Esophagus (tissue), 2 donors: ENCODE results near the gene AHNAK. TPM values are rescaled to one million over a fixed set of nuclear protein-coding genes. Genes with fewer than 3 reads are reported as not detected.
A peak's percentile ranks its signal among the peaks of the same experiment; 100 is the strongest.

Source experiments
- H3K27ac ChIP-seq, 2 donors: one replicate each; pipeline ENCODE4 v1.5.1; 2013; ENCODE audit warnings: low read depth in 2 of 2, mild to moderate bottlenecking in 2 of 2, inconsistent platforms in 1 of 2, low read length in 1 of 2, moderate library complexity in 1 of 2
- H3K27me3 ChIP-seq, 2 donors: one replicate each; pipeline ENCODE4 v1.6.1; 2013; ENCODE audit warnings: low read length in 2 of 2, control low read depth in 1 of 2, mild to moderate bottlenecking in 1 of 2; ENCODE audit not compliant: insufficient read depth in 2 of 2, control insufficient read depth in 1 of 2
- H3K36me3 ChIP-seq, 2 donors: one replicate each; pipeline ENCODE4 v1.6.1; 2013; ENCODE audit warnings: low read length in 1 of 2; ENCODE audit not compliant: control insufficient read depth in 2 of 2, insufficient read depth in 2 of 2
- H3K4me1 ChIP-seq, 2 donors: one replicate each; pipeline ENCODE4 v1.6.1; 2013; ENCODE audit warnings: low read length in 1 of 2; ENCODE audit not compliant: control insufficient read depth in 2 of 2, insufficient read depth in 2 of 2
- H3K4me3 ChIP-seq, 2 donors: one replicate each; pipeline ENCODE4 v1.5.1; 2013; ENCODE audit warnings: low read length in 2 of 2, mild to moderate bottlenecking in 2 of 2, low read depth in 1 of 2, moderate library complexity in 1 of 2
- H3K9me3 ChIP-seq, 2 donors: one replicate each; pipeline ENCODE4 v1.6.1; 2013; ENCODE audit warnings: mild to moderate bottlenecking in 2 of 2, low read depth in 1 of 2, low read length in 1 of 2, moderate library complexity in 1 of 2; ENCODE audit not compliant: control insufficient read depth in 2 of 2, insufficient read depth in 1 of 2
- WGBS, 2 donors: extraction: QIAGEN DNeasy Blood & Tissue Kit; methylation state at CpG; one replicate each; pipeline ENCODE4 v1.1.7; 2013; 5-methylcytosine and 5-hydroxymethylcytosine counted together
- polyA plus RNA-seq, 2 donors: library from polyadenylated mRNA; stranded (reverse); fragments of 200-250 nt; gene quantifications; one replicate each; pipeline ENCODE4 v1.2.3, GENCODE V29; 2013
- donor health status: healthy with polysubstance abuse.
- donor health status: Bipolar disorder and iron deficiency.

Gene AHNAK
- polyA plus RNA-seq, 2 donors = 168 to 195 TPM

GRCh38 chr11:62492586-62492985 lies 54.0 kb downstream of the AHNAK start:
- H3K9me3 ChIP-seq = no peaks in the 10 kb centered on the region
- peaks cover 3 to 5% of the 10 kb centered on the region in 2 donors for H3K4me1 ChIP-seq
- H3K4me3 ChIP-seq = no peak overlapping the region
- no peaks in the 10 kb centered on the region for H3K27me3 ChIP-seq
- 94 to 97% methylated on average over 4 of the region's 4 CpGs for WGBS, 2 donors
- no peak overlapping the region for H3K27ac ChIP-seq
- H3K36me3 ChIP-seq = no peaks in the 10 kb centered on the region

DNA sequence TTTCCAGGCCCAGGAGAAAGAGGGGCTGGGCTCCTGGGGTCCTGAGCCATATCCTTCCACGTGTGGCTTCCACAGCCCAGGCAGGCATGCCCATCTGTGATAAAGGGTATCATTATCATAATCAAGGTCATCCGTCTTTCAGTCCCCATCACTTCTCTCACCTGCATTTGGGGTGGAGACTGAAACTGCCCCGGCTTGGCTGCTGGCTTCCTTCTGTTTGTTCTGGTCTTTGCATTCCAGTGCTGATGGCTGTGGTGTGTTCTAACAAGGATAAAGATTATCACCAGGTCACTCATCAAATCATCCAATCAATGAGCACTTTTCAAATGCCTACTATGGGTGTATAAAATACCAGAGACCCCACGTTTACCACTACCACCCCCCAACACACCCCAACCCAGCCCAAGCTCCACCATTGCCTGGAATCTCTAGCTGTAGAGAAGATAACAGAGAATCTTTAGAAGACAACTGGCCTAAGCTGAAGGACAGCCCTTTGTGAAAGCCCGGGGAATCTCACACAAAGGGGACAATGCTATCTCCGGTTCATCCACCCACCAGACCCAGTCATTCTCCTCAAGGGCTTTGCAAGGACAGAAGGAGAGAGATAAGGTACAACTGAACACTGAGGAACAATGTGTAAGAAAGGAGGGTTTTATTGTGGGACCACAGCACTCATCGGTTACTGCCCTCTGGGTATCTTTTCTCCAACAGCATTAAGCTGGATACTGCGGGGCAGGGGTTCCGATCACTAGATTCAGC lies 54.9 kb downstream of the AHNAK start:
- 82 to 89% methylated on average over 9 of the region's 9 CpGs for WGBS, 2 donors
- no peaks in the 10 kb centered on the region for H3K9me3 ChIP-seq
- no peak overlapping the region for H3K27ac ChIP-seq

GRCh38 chr11:62489204-62489603 lies 57.4 kb downstream of the AHNAK start:
- WGBS, 2 donors = 86 to 89% methylated on average over 4 of the region's 4 CpGs
- no peak overlapping the region for H3K27ac ChIP-seq
- no peaks in the 10 kb centered on the region for H3K27me3 ChIP-seq
- H3K36me3 ChIP-seq = no peaks in the 10 kb centered on the region
- no peak overlapping the region for H3K4me3 ChIP-seq
- no peaks in the 10 kb centered on the region for H3K9me3 ChIP-seq
- peaks cover 3 to 4% of the 10 kb centered on the region in 2 donors for H3K4me1 ChIP-seq

More for the DNA sequence above, 54.9 kb downstream of the AHNAK start:
- Histone ChIP-seq H3K27me3 (no peaks in the 10 kb centered on the region), H3K4me3 (no peak overlapping the region), H3K36me3 (no peaks in the 10 kb centered on the region), H3K4me1 (peaks cover 3 to 4% of the 10 kb centered on the region in 2 donors)

GRCh38 chr11:62487738-62488551 lies 58.7 kb downstream of the AHNAK start:
- H3K9me3 ChIP-seq = no peaks in the 10 kb centered on the region
- H3K4me1 ChIP-seq = peaks cover 3 to 4% of the 10 kb centered on the region in 2 donors
- H3K27me3 ChIP-seq = no peaks in the 10 kb centered on the region
- H3K4me3 ChIP-seq = no peak overlapping the region
- no peaks in the 10 kb centered on the region for H3K36me3 ChIP-seq
- no peak overlapping the region for H3K27ac ChIP-seq
- 37 to 42% methylated on average over 18 to 19 of the region's 19 CpGs for WGBS, 2 donors

- H3K4me1 ChIP-seq = peaks cover 3 to 4% of the 10 kb centered on the region in 2 donors
- peak overlapping the region in 1 of 2 donors; percentile 3 for H3K27ac ChIP-seq
- H3K36me3 ChIP-seq = no peaks in the 10 kb centered on the region
- no peaks in the 10 kb centered on the region for H3K27me3 ChIP-seq
- no peak overlapping the region for H3K4me3 ChIP-seq
- WGBS, 2 donors = 85 to 89% methylated on average over 8 of the region's 8 CpGs
- H3K9me3 ChIP-seq = no peaks in the 10 kb centered on the region
Observed at GRCh38 chr11:62487136-62487535, 59.5 kb downstream of the AHNAK start.

DNA sequence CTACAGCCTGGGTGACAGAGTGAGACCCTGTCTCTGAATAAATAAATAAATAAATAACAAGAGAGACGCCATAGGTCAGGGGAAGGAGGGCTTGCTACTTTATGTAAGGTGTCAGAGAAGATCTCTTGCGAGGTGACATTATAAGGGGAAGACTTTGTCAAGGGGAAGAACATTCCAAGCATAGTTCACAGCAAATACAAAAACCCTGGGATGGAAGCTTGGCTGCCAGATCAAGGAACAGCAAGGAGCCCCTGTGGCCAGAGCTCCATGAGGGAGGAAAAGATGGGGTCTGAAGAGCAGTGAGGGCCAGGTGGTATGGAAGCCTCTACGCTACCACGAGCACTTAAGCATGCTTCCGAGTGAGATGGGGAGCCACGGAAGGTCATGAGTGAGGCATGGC lies 62.3 kb downstream of the AHNAK start:
- Histone ChIP-seq H3K4me1 (peaks cover 3 to 7% of the 10 kb centered on the region in 2 donors), H3K36me3 (no peaks in the 10 kb centered on the region), H3K27ac (no peak overlapping the region), H3K27me3 (no peaks in the 10 kb centered on the region), H3K9me3 (no peaks in the 10 kb centered on the region), H3K4me3 (no peak overlapping the region)
- 94% methylated on average over 6 of the region's 6 CpGs for WGBS, 2 donors

DNA sequence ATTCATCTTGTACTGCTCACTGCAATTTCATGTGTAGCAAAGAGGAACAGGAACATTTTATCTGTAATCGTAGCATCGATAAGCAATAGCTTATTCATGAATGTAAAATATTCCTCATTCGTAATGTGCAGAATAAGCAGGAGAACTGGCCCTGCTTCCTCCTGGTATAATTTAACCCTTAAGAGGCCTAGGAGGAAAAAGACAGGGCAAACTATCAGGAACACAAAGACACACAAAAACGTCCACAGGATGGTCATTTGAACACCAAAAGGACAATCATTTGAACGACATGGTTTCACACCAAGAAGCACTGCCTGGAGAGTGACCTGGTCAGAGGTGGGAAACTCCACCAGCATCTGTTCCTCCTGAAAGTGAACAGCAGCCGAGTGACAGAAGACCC lies 63.9 kb downstream of the AHNAK start:
- peaks cover 0 to 5% of the 10 kb centered on the region in 2 donors for H3K4me1 ChIP-seq
- H3K9me3 ChIP-seq = no peaks in the 10 kb centered on the region
- H3K36me3 ChIP-seq = no peaks in the 10 kb centered on the region
- H3K4me3 ChIP-seq = no peak overlapping the region
- no peaks in the 10 kb centered on the region for H3K27me3 ChIP-seq
- H3K27ac ChIP-seq = no peak overlapping the region
- 76 to 83% methylated on average over 6 of the region's 6 CpGs for WGBS, 2 donors

DNA sequence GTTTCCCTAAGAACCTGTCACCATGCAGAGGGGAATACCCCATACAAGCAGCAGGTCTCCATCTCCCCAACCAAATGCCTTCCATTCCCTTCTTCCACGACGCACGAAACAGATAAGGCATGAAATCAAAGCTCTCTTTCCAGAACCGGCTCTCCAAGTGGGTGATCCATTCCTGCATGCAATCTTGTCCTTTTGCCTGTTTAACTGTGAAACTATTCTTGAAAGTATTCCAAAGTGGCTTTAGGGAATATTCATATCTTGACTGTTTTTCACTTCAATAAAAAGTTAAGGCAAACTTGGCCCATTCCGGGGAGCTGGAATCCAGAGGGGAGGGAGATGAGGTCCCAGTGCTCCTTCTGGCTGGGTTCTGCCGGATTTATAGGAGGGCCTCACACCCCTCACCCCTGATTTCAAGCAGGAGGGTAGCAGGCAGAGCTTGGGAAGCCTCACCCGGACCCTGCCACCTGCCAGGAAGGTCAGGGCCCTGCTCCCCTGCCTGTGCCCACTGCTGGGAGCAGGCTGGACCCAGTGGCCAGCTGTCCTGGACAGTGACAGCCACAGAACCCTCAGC lies 66.9 kb downstream of the AHNAK start:
- WGBS, 2 donors = 45 to 51% methylated on average over 7 of the region's 7 CpGs
- Histone ChIP-seq H3K27me3 (no peaks in the 10 kb centered on the region), H3K9me3 (no peaks in the 10 kb centered on the region), H3K4me1 (peaks cover 0 to 3% of the 10 kb centered on the region in 2 donors), H3K4me3 (no peak overlapping the region), H3K36me3 (no peaks in the 10 kb centered on the region), H3K27ac (peak overlapping the region; percentile 38 to 73)

GRCh38 chr11:62477927-62478326 lies 68.7 kb downstream of the AHNAK start:
- no peak overlapping the region for H3K4me3 ChIP-seq
- WGBS, 2 donors = 85 to 93% methylated on average over 5 of the region's 5 CpGs
- no peaks in the 10 kb centered on the region for H3K27me3 ChIP-seq
- peaks cover 0 to 3% of the 10 kb centered on the region in 2 donors for H3K4me1 ChIP-seq
- no peak overlapping the region for H3K27ac ChIP-seq
- no peaks in the 10 kb centered on the region for H3K36me3 ChIP-seq
- H3K9me3 ChIP-seq = no peaks in the 10 kb centered on the region
